HEK293T (cell line): ENCODE data around the gene ANGPTL2.

Experiments
- CTCF ChIA-PET: fragments of 350-600 bp; formaldehyde crosslinking; extraction: SDS; loops from one replicate; lab custom pipeline; 2021; ENCODE audit warnings: antibody characterized with exemption, inconsistent platforms; lab: Yijun Ruan, JAX
- POLR2A ChIA-PET: fragments of 350-600 bp; formaldehyde crosslinking; extraction: SDS; loops from one replicate; lab custom pipeline; 2020; ENCODE audit warnings: antibody characterized with exemption, inconsistent platforms; lab: Yijun Ruan, JAX
- DNase-seq: peaks from one replicate; pipeline ENCODE4 v3.0.0; 2012; ENCODE audit warnings: mixed read lengths; ENCODE audit errors: extremely low spot score
- ARNT ChIP-seq: fragments of 450-650 bp; IDR thresholded peaks from 2 replicates; pipeline ENCODE4 v1.6.1; 2017; ENCODE audit warnings: mild to moderate bottlenecking
- BHLHE40 ChIP-seq: fragments of 450-650 bp; IDR thresholded peaks from 2 replicates; pipeline ENCODE4 v1.6.1; 2016; ENCODE audit warnings: mild to moderate bottlenecking, moderate library complexity, borderline replicate concordance
- CTBP1 ChIP-seq: fragments of 450-650 bp; IDR thresholded peaks from 2 replicates; pipeline ENCODE4 v1.6.1; 2016; ENCODE audit warnings: borderline replicate concordance
- ELF4 ChIP-seq: fragments of 450-650 bp; IDR thresholded peaks from 2 replicates; pipeline ENCODE4 v1.6.1; 2017; ENCODE audit warnings: antibody characterized with exemption
- FOXA1 ChIP-seq: fragments of 450-650 bp; IDR thresholded peaks from 2 replicates; pipeline ENCODE4 v1.6.1; 2016; ENCODE audit warnings: mild to moderate bottlenecking
- FOXK2 ChIP-seq: fragments of 450-650 bp; IDR thresholded peaks from 2 replicates; pipeline ENCODE4 v1.6.1; 2016; ENCODE audit warnings: mild to moderate bottlenecking
- FOXM1 ChIP-seq: fragments of 450-650 bp; IDR thresholded peaks from 2 replicates; pipeline ENCODE4 v1.6.1; 2017; ENCODE audit warnings: mild to moderate bottlenecking, borderline replicate concordance
- HDGF ChIP-seq: fragments of 450-650 bp; IDR thresholded peaks from 2 replicates; pipeline ENCODE4 v1.6.1; 2017; ENCODE audit warnings: antibody characterized with exemption, borderline replicate concordance
- L3MBTL2 ChIP-seq: fragments of 450-650 bp; conservative IDR thresholded peaks from 2 replicates; pipeline ENCODE4 v1.6.1; 2016; ENCODE audit warnings: mild to moderate bottlenecking
- LEF1 ChIP-seq: fragments of 450-650 bp; IDR thresholded peaks from 2 replicates; pipeline ENCODE4 v1.6.1; 2017; ENCODE audit warnings: mild to moderate bottlenecking, borderline replicate concordance
- NFRKB ChIP-seq: fragments of 450-650 bp; IDR thresholded peaks from 2 replicates; pipeline ENCODE4 v1.6.1; 2016; ENCODE audit warnings: mild to moderate bottlenecking, moderate library complexity
- SP1 ChIP-seq: fragments of 450-650 bp; IDR thresholded peaks from 2 replicates; pipeline ENCODE4 v1.6.1; 2017
- SUZ12 ChIP-seq: fragments of 450-650 bp; IDR thresholded peaks from 2 replicates; pipeline ENCODE4 v1.6.1; 2016; ENCODE audit warnings: mild to moderate bottlenecking
- TARDBP ChIP-seq: fragments of 450-650 bp; IDR thresholded peaks from 2 replicates; pipeline ENCODE4 v1.6.1; 2016
- ZNF384 ChIP-seq: fragments of 450-650 bp; IDR thresholded peaks from 2 replicates; pipeline ENCODE4 v1.6.1; 2016
- TF ChIP-seq, protein P1 (sequence below): fragments of 450-650 bp; IDR thresholded peaks from 2 replicates; pipeline ENCODE4 v1.6.1; 2016

ANGPTL2 gene

DNA sequence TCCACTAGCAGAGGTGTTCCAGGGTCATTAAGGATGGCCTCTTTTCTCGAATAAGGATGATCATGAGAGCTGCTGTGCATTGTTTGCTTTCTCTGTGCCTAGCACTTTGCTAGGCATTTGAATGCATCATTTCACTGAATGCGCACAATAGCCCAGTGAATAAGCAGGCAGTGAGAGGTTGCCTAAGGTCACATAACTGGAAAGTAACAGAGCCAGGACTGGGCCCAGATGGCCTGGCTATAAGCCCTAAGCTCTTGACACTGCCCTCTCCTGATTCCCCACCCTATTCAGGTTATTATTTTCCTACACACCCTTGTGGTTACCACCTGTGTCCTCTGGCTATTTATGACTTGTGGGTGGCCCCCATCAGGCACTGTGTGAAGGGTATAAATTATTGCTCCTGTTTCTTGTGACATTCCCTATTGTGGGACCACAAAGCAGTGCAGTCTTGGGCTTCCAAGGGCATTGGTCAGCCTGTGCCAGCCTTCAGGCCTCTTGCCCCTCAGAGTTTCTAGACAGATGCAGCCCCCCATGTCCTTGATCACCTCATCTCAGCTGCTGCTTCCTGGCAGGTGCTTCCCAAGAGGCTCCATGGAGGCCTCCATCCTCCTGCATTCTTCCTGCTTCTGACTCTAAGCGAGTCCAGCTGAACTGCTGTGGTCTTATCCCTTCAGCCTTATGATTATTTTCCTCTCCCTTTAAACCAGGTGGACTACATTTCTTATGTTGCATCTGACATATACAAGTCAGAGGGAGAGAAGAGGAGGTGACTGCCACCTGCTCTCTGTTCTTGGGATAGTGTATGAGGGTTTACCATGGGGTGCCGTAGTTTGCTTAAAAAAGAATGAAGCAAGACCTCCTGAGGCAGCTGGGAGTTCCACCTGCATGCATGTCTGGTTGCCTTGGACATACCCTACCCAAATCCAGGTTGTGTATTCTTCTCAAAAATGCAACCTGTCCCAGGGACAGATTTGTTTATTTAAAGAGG lies 47.6 kb downstream of the ANGPTL2 start:
- ChIA-PET CTCF (no interaction called here), POLR2A (no interaction called here)
- TF ChIP-seq FOXA1: no peak
- no peak for TF ChIP-seq L3MBTL2
- TF ChIP-seq NFRKB: no peak
- TF ChIP-seq, protein P1, sequence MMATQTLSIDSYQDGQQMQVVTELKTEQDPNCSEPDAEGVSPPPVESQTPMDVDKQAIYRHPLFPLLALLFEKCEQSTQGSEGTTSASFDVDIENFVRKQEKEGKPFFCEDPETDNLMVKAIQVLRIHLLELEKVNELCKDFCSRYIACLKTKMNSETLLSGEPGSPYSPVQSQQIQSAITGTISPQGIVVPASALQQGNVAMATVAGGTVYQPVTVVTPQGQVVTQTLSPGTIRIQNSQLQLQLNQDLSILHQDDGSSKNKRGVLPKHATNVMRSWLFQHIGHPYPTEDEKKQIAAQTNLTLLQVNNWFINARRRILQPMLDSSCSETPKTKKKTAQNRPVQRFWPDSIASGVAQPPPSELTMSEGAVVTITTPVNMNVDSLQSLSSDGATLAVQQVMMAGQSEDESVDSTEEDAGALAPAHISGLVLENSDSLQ: no peak
- no peak for TF ChIP-seq TARDBP
- no peak for TF ChIP-seq SUZ12
- TF ChIP-seq ELF4: no peak
- no peak for TF ChIP-seq ZNF384
- TF ChIP-seq LEF1: no peak
- DNase-seq: no peak

- TF ChIP-seq NFRKB (no peak), TARDBP (no peak), L3MBTL2 (no peak), BHLHE40 (no peak), LEF1 (no peak), ELF4 (no peak)
- TF ChIP-seq, protein P1: no peak
- ChIA-PET CTCF (no interaction called here), POLR2A (no interaction called here)
- no peak for DNase-seq
Measured at GRCh38 chr9:127067603-127068220, 54.7 kb downstream of the ANGPTL2 start.

GRCh38 chr9:127066851-127067136 lies 55.6 kb downstream of the ANGPTL2 start:
- CTCF ChIA-PET: interaction anchor here (0.5 kb wide), 1 partner anchor 33 kb away, joined by 3 read pairs; no protein-coding TSS in a partner anchor
- POLR2A ChIA-PET: no interaction called here
- DNase-seq: no peak
- TF ChIP-seq ELF4 (no peak), L3MBTL2 (no peak), SUZ12 (no peak), HDGF (no peak), SP1 (no peak), BHLHE40 (no peak), NFRKB (no peak), ZNF384 (no peak), FOXM1 (no peak), FOXK2 (no peak), LEF1 (no peak), CTBP1 (no peak), ARNT (no peak), TARDBP (no peak), FOXA1 (no peak)
- TF ChIP-seq, protein P1: no peak

DNA sequence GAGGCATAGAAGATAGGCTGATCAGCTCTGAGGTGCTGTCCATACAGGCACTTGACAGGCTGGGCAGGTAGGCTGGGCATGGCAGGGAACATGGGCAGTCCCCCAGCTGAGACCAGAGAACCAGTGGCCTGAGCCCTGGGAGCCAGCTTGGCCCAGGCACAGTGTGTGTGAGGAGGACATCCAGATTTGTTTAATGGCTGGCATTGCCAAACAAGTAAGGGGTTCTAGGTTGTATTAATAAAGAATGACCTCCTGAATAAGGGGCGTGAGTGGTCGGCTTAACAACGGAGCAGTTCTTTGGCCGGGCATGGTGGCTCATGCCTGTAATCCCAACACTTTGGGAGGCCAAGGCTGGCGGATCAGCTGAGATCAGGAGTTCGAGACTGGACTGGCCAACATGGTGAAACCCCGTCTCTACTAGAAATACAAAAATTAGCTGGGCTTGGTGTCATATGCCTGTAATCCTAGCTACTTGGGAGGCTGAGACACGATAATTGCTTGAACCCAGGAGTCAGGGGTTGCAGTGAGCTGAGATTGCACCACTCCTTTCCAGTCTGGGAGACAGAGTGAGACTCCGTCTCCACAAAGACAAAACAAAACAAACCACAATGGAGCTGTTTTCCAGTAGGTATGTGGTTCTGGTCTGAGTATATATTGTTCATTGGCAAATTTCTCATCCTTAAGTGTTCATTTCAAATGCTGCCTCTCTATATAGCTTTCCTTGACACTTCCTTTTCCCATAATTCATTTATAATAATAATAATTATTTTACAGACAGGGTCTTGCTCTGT lies 56.2 kb downstream of the ANGPTL2 start:
- CTCF ChIA-PET: no interaction called here

DNA sequence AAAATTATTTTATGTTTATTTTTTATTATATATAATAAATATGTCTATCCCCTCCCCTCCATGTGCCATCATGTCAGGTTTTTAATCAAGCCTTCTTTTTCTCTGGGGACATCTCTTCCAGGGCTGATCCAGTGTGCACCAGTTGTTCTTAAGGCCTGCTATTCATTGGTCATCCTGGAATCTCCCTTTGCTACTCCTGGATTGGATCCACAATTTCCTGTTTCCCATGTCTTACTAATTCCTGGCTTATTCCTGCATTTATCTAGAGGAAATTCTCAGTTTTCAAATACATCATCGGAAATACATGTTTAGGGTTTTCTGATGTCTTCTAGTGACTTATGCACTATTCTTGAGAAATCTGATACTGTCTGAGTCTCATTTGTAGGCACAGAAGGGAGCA lies 56.8 kb downstream of the ANGPTL2 start:
- DNase-seq: no peak
- TF ChIP-seq ELF4 (no peak), ZNF384 (no peak), NFRKB (no peak), FOXK2 (no peak), ARNT (no peak), FOXA1 (no peak), BHLHE40 (no peak), SUZ12 (no peak), CTBP1 (no peak), LEF1 (no peak), TARDBP (no peak), FOXM1 (no peak)
- TF ChIP-seq, protein P1: no peak
- ChIA-PET CTCF (no interaction called here), POLR2A (no interaction called here)

More for the DNA sequence above, 56.2 kb downstream of the ANGPTL2 start:
- TF ChIP-seq SUZ12: no peak
- no peak for TF ChIP-seq LEF1
- no peak for TF ChIP-seq NFRKB
- TF ChIP-seq ELF4: no peak
- TF ChIP-seq, protein P1: no peak
- TF ChIP-seq BHLHE40: no peak
- TF ChIP-seq ZNF384: no peak
- DNase-seq: no peak
- POLR2A ChIA-PET: no interaction called here
